Endothelial cell of umbilical vein (primary cell): ENCODE data around the gene MEIOB. TPM values are rescaled to one million over a fixed set of nuclear protein-coding genes. Genes with fewer than 3 reads are reported as not detected.

ENCODE experiments used
- BruUV-seq: library from RNA; stranded (reverse); fragments of 400-500 nt; replicated peaks from 2 replicates; lab custom pipeline; 2021; lab: Mats Ljungman, UMichigan
- CTCF ChIA-PET: fragments of 300-600, 350-600 bp; sonication (Branson Sonifier 250); formaldehyde crosslinking; loops from one replicate; lab custom pipeline; 2021; ENCODE audit warnings: antibody characterized with exemption, inconsistent platforms; lab: Charles Lee
- POLR2A ChIA-PET: fragments of 300-600, 350-600 bp; sonication (Branson Sonifier 250); formaldehyde crosslinking; loops from one replicate; lab custom pipeline; 2021; ENCODE audit warnings: antibody characterized with exemption, inconsistent platforms; lab: Charles Lee
- DNase-seq: peaks from one replicate; pipeline ENCODE4 v3.0.0-alpha.2; 2011; ENCODE audit warnings: low read depth, low spot score
- FAIRE-seq: peaks from 2 replicates; lab custom pipeline; 2011; peaks lifted over from hg19 to GRCh38; lab: Jason Lieb, UNC
- H2AFZ ChIP-seq: 2 replicates; pipeline ENCODE4 v1.6.0; 2012; ENCODE audit warnings: low read depth, low read length, control low read depth, inconsistent platforms
- H3K27ac ChIP-seq: 2 replicates; pipeline ENCODE4 v1.5.1; 2011; ENCODE audit warnings: low read depth, mild to moderate bottlenecking, control low read depth, low read length, moderate library complexity; ENCODE audit not compliant: insufficient read depth
- H3K27me3 ChIP-seq, 2 experiments: 2 replicates each; pipeline versions ENCODE4 v1.6.0 to v1.6.1; 2011; ENCODE audit warnings: low read length in 2 of 2, mixed read lengths in 1 of 2; ENCODE audit not compliant: control insufficient read depth in 2 of 2, insufficient read depth in 2 of 2
- H3K36me3 ChIP-seq, 2 experiments: 2 replicates in 1 of 2; 3 replicates in 1 of 2; pipeline ENCODE4 v1.5.1; 2011; ENCODE audit warnings: low read length in 2 of 2, mild to moderate bottlenecking in 1 of 2, moderate library complexity in 1 of 2; ENCODE audit not compliant: control insufficient read depth in 2 of 2, insufficient read depth in 2 of 2; ENCODE audit errors: extremely low read depth in 1 of 2
- H3K4me1 ChIP-seq: 3 replicates; pipeline ENCODE4 v1.5.1; 2011; ENCODE audit warnings: mild to moderate bottlenecking, low read length; ENCODE audit not compliant: control insufficient read depth, insufficient read depth; ENCODE audit errors: extremely low read depth
- H3K4me2 ChIP-seq: 2 replicates; pipeline ENCODE4 v1.6.1; 2011; ENCODE audit warnings: low read length, control low read depth, mixed read lengths; ENCODE audit not compliant: insufficient read depth
- H3K4me3 ChIP-seq, 3 experiments: fragments of 200-600 bp in 1 of 3; sonication (generic), shearing (Covaris generic) in 1 of 3; replicated peaks in 1 of 3; 2 replicates each; pipeline ENCODE4 v1.5.1; 2011 to 2016; ENCODE audit warnings: control low read depth in 3 of 3, low read length in 3 of 3, mild to moderate bottlenecking in 2 of 3, inconsistent platforms in 1 of 3, low read depth in 1 of 3, moderate library complexity in 1 of 3; ENCODE audit not compliant: insufficient read depth in 1 of 3
- H3K79me2 ChIP-seq: 2 replicates; pipeline ENCODE4 v1.6.0; 2012; ENCODE audit warnings: low read length, inconsistent platforms; ENCODE audit not compliant: control insufficient read depth, insufficient read depth
- H3K9ac ChIP-seq: replicated peaks from 2 replicates; pipeline ENCODE3; 2011; ENCODE audit warnings: low read length, control low read depth; ENCODE audit not compliant: insufficient read depth; ENCODE audit errors: extremely low read depth
- H3K9me1 ChIP-seq: replicated peaks from 3 replicates; pipeline ENCODE4 v1.6.0; 2011; ENCODE audit warnings: mild to moderate bottlenecking, low read length; ENCODE audit not compliant: control insufficient read depth, insufficient read depth; ENCODE audit errors: extremely low read depth
- H3K9me3 ChIP-seq: replicated peaks from 2 replicates; pipeline ENCODE4 v1.5.1; 2012; ENCODE audit warnings: low read length, inconsistent platforms; ENCODE audit not compliant: control insufficient read depth, insufficient read depth
- H4K20me1 ChIP-seq: replicated peaks from 2 replicates; pipeline ENCODE3; 2011; ENCODE audit warnings: mild to moderate bottlenecking, low read length; ENCODE audit not compliant: control insufficient read depth, insufficient read depth; ENCODE audit errors: extremely low read depth
- EZH2 ChIP-seq: IDR thresholded peaks from 2 replicates; pipeline ENCODE4 v1.6.1; 2012; ENCODE audit warnings: borderline replicate concordance, low read depth, mild to moderate bottlenecking, moderate library complexity, low read length, inconsistent platforms; ENCODE audit not compliant: severe bottlenecking
- FOS ChIP-seq: IDR thresholded peaks from 2 replicates; pipeline ENCODE4 v1.6.1; 2011; ENCODE audit warnings: mild to moderate bottlenecking, low read length, moderate library complexity, borderline replicate concordance; ENCODE audit not compliant: insufficient read depth
- GATA2 ChIP-seq: IDR thresholded peaks from 2 replicates; pipeline ENCODE4 v1.7.0; 2011; ENCODE audit warnings: low read depth, mild to moderate bottlenecking, moderate library complexity, mixed read lengths, low read length; ENCODE audit not compliant: insufficient read length, insufficient read depth
- JUN ChIP-seq: IDR thresholded peaks from 2 replicates; pipeline ENCODE4 v1.6.1; 2011; ENCODE audit warnings: borderline replicate concordance, low read depth; ENCODE audit not compliant: insufficient read length, insufficient read depth
- MYC ChIP-seq: IDR thresholded peaks from one replicate; pipeline ENCODE4 v1.6.1; 2011; ENCODE audit warnings: mild to moderate bottlenecking, low read depth, low read length
- POLR2A ChIP-seq: IDR thresholded peaks from 2 replicates; pipeline ENCODE4 v1.6.1; 2012; ENCODE audit warnings: low read depth, mild to moderate bottlenecking, control low read depth, low read length
- POLR2AphosphoS5 ChIP-seq: IDR thresholded peaks from 2 replicates; pipeline ENCODE4 v1.6.1; 2012; ENCODE audit warnings: low read depth, mild to moderate bottlenecking, control low read depth, low read length, moderate library complexity; ENCODE audit not compliant: insufficient read depth
- dilution Hi-C: fragments of 300-500 bp; cut with MboI; formaldehyde crosslinking; loops from one replicate; pipeline ENCODE4 v1.15.0; 2019; ENCODE audit warnings: low sequenced_read_pairs; ENCODE audit not compliant: extremely low pct_ligation_motif_present
- intact Hi-C: fragments of 100-400 bp; cut with micrococcal nuclease; formaldehyde crosslinking; loops from one replicate; pipeline ENCODE4 v1.10.0; 2022
- polyA plus RNA-seq, 4 experiments: library from polyadenylated mRNA; depleted of rRNA in 3 of 4; stranded (reverse) in 3 of 4; unstranded in 1 of 4; fragments of >200 nt; gene quantifications; 2 replicates each; pipeline versions ENCODE4 v1.2.1 to v1.2.3, GENCODE V29; 2011 to 2012; ENCODE audit warnings: missing spikeins in 1 of 4
- total RNA-seq: library from RNA; stranded (reverse); gene quantifications from 2 replicates; pipeline ENCODE4 v1.2.3, GENCODE V29; 2021
- TF ChIP-seq, protein P1 (sequence below), 2 donors: IDR thresholded peaks; 1 replicate in 1 of 2; 2 replicates in 1 of 2; pipeline ENCODE4 v1.5.1; 2011; ENCODE audit warnings: low read length in 2 of 2, mild to moderate bottlenecking in 2 of 2, moderate library complexity in 2 of 2, control low read depth in 1 of 2, inconsistent platforms in 1 of 2, low read depth in 1 of 2; ENCODE audit not compliant: insufficient read depth in 1 of 2; ENCODE audit errors: extremely low read depth in 1 of 2
- TF ChIP-seq, protein P2 (sequence below): IDR thresholded peaks from 2 replicates; pipeline ENCODE4 v1.6.1; 2011; ENCODE audit not compliant: insufficient read depth, insufficient read length

The MEIOB gene
- total and polyA plus RNA-seq, 2 donors (not counting 3 experiments of a cell fraction or from before 2014, with no cell fraction given): 0.04 TPM; not detected in 1

DNA sequence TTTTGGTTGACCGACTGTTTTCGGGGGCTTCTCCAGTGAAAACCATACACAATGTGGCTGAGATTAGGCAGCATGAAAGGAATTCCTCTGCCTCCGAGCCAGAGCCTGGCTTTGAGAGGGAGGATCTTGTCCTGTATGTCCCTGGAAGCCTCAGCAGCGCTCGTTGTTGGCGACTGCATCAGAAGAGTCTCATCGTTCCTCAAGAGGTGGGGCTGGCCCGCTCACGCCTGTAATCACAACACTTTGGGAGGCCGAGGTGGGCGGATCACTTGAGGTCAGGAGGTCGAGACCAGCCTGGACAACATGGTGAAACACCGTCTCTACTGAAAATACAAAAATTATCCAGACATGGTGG is 31.2 kb upstream of the MEIOB start:
- no peaks in the 10 kb centered on the region for H3K4me1 ChIP-seq
- CTCF ChIA-PET: interaction anchor here (1.3 kb wide), 1 partner anchor 13 kb away, joined by 3 read pairs; no protein-coding TSS in a partner anchor
- no peaks in the 10 kb centered on the region for H3K9me3 ChIP-seq
- H3K27me3 ChIP-seq: peaks cover 0 to 3% of the 10 kb centered on the region in 2 experiments
- H3K79me2 ChIP-seq: no peaks in the 10 kb centered on the region
- DNase-seq (no peak), FAIRE-seq (no peak)
- POLR2A ChIA-PET: no interaction called here
- H3K4me2 ChIP-seq: no peak overlapping the region
- no peak overlapping the region for H3K27ac ChIP-seq
- BruUV-seq: no TSS peak
- TF ChIP-seq POLR2AphosphoS5 (no peak), FOS (no peak), EZH2 (no peak), MYC (no peak), POLR2A (no peak), JUN (no peak), GATA2 (no peak)
- TF ChIP-seq, protein P1, sequence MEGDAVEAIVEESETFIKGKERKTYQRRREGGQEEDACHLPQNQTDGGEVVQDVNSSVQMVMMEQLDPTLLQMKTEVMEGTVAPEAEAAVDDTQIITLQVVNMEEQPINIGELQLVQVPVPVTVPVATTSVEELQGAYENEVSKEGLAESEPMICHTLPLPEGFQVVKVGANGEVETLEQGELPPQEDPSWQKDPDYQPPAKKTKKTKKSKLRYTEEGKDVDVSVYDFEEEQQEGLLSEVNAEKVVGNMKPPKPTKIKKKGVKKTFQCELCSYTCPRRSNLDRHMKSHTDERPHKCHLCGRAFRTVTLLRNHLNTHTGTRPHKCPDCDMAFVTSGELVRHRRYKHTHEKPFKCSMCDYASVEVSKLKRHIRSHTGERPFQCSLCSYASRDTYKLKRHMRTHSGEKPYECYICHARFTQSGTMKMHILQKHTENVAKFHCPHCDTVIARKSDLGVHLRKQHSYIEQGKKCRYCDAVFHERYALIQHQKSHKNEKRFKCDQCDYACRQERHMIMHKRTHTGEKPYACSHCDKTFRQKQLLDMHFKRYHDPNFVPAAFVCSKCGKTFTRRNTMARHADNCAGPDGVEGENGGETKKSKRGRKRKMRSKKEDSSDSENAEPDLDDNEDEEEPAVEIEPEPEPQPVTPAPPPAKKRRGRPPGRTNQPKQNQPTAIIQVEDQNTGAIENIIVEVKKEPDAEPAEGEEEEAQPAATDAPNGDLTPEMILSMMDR (IDR thresholded peaks at IDR 0.05; ENCODE audit: extremely low read depth in 1 of 2, insufficient read depth in 1 of 2, low read depth in 1 of 2, low read length in 2 of 2): no peak
- TF ChIP-seq, protein P2, sequence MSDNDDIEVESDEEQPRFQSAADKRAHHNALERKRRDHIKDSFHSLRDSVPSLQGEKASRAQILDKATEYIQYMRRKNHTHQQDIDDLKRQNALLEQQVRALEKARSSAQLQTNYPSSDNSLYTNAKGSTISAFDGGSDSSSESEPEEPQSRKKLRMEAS: no peak
- H3K4me3 ChIP-seq: no peak overlapping the region
- dilution Hi-C loops: no loop called here
- H2AFZ ChIP-seq: no peak overlapping the region
- H4K20me1 ChIP-seq: no peaks in the 10 kb centered on the region
- no peak overlapping the region for H3K9ac ChIP-seq
- H3K36me3 ChIP-seq: no peaks in the 10 kb centered on the region
- intact Hi-C loops: no loop called here
- H3K9me1 ChIP-seq: no peaks in the 10 kb centered on the region
